ENCODE data around the gene SLC38A3.

GRCh38 chr3:50267280-50267913 lies 62.3 kb downstream of the SLC38A3 start:
- TF ChIP-seq, protein P1, sequence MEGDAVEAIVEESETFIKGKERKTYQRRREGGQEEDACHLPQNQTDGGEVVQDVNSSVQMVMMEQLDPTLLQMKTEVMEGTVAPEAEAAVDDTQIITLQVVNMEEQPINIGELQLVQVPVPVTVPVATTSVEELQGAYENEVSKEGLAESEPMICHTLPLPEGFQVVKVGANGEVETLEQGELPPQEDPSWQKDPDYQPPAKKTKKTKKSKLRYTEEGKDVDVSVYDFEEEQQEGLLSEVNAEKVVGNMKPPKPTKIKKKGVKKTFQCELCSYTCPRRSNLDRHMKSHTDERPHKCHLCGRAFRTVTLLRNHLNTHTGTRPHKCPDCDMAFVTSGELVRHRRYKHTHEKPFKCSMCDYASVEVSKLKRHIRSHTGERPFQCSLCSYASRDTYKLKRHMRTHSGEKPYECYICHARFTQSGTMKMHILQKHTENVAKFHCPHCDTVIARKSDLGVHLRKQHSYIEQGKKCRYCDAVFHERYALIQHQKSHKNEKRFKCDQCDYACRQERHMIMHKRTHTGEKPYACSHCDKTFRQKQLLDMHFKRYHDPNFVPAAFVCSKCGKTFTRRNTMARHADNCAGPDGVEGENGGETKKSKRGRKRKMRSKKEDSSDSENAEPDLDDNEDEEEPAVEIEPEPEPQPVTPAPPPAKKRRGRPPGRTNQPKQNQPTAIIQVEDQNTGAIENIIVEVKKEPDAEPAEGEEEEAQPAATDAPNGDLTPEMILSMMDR (IDR thresholded peaks at IDR 0.05): no peak
- peak; percentile 57 to 67 for TF ChIP-seq POLR2A (IDR thresholded peaks at IDR 0.05)

All from uterus (tissue), 2 donors.